CD14-positive monocyte (primary cell): ENCODE data around the gene HOXD1. TPM values are rescaled to one million over a fixed set of nuclear protein-coding genes. Genes with fewer than 3 reads are reported as not detected.

Source experiments
- DNase-seq, 3 donors: peaks; one replicate each; pipeline ENCODE4 v3.0.0-alpha.2; 2011 to 2022
- H2AFZ ChIP-seq: 2 replicates; pipeline ENCODE4 v1.6.0; 2012; ENCODE audit warnings: mild to moderate bottlenecking, low read depth, low read length, inconsistent platforms; ENCODE audit not compliant: insufficient read depth, poor library complexity, severe bottlenecking
- H3K27ac ChIP-seq, 2 donors: 1 replicate in 1 of 2; 2 replicates in 1 of 2; pipeline ENCODE4 v1.5.1; 2012 to 2013; ENCODE audit warnings: low read length in 2 of 2, control low read depth in 1 of 2, inconsistent platforms in 1 of 2, low read depth in 1 of 2, mild to moderate bottlenecking in 1 of 2
- H3K27me3 ChIP-seq, 2 donors: one replicate each; pipeline versions ENCODE4 v1.6.0 to v1.6.1; 2011 to 2013; ENCODE audit warnings: low read length in 2 of 2; ENCODE audit not compliant: control insufficient read depth in 2 of 2, insufficient read depth in 2 of 2
- H3K36me3 ChIP-seq, 2 donors: replicated peaks in 1 of 2; 1 replicate in 1 of 2; 2 replicates in 1 of 2; pipeline versions ENCODE4 v1.5.1 to v1.6.1; 2012 to 2013; ENCODE audit warnings: low read length in 2 of 2, control low read depth in 1 of 2, inconsistent platforms in 1 of 2, mild to moderate bottlenecking in 1 of 2; ENCODE audit not compliant: insufficient read depth in 2 of 2, control insufficient read depth in 1 of 2
- H3K4me1 ChIP-seq, 2 donors: 1 replicate in 1 of 2; 2 replicates in 1 of 2; pipeline versions ENCODE4 v1.5.1 to v1.6.1; 2012 to 2013; ENCODE audit warnings: low read length in 2 of 2, control low read depth in 1 of 2, inconsistent platforms in 1 of 2, mild to moderate bottlenecking in 1 of 2, moderate library complexity in 1 of 2; ENCODE audit not compliant: insufficient read depth in 2 of 2, control insufficient read depth in 1 of 2
- H3K4me2 ChIP-seq: replicated peaks from 2 replicates; pipeline ENCODE3; 2012; ENCODE audit warnings: low read length, moderate library complexity, mild to moderate bottlenecking; ENCODE audit not compliant: poor library complexity, severe bottlenecking; ENCODE audit errors: extremely low read depth
- H3K4me3 ChIP-seq, 3 experiments: fragments of 200-600 bp in 1 of 3; sonication (generic) in 1 of 3; replicated peaks in 1 of 3; 1 replicate in 2 of 3; 2 replicates in 1 of 3; pipeline ENCODE4 v1.5.1; 2011 to 2013; ENCODE audit warnings: low read length in 3 of 3, mild to moderate bottlenecking in 3 of 3, control low read depth in 2 of 3, low read depth in 2 of 3, inconsistent platforms in 1 of 3, moderate library complexity in 1 of 3
- H3K79me2 ChIP-seq: 2 replicates; pipeline ENCODE4 v1.6.0; 2012; ENCODE audit warnings: mild to moderate bottlenecking, control low read depth, inconsistent platforms, low read length, moderate library complexity; ENCODE audit not compliant: insufficient read depth
- H3K9ac ChIP-seq: 2 replicates; pipeline ENCODE4 v1.6.0; 2017; ENCODE audit warnings: low read length, mild to moderate bottlenecking; ENCODE audit not compliant: insufficient read depth, poor library complexity, severe bottlenecking
- H3K9me3 ChIP-seq, 2 donors: replicated peaks in 1 of 2; 1 replicate in 1 of 2; 2 replicates in 1 of 2; pipeline versions ENCODE4 v1.5.1 to v1.6.1; 2012 to 2013; ENCODE audit warnings: low read length in 2 of 2, control low read depth in 1 of 2; ENCODE audit not compliant: control insufficient read depth in 1 of 2, insufficient read depth in 1 of 2
- H4K20me1 ChIP-seq: 2 replicates; pipeline ENCODE4 v1.6.0; 2012; ENCODE audit warnings: mild to moderate bottlenecking, low read length, control low read depth, moderate library complexity; ENCODE audit not compliant: insufficient read depth
- H3K27ac Mint-ChIP-seq, 7 donors: one replicate each; pipeline ENCODE4 v1.8.0; 2020; ENCODE audit warnings: mild to moderate bottlenecking in 7 of 7, mixed read lengths in 7 of 7, moderate library complexity in 6 of 7, inconsistent platforms in 2 of 7
- H3K27me3 Mint-ChIP-seq, 3 donors: one replicate each; pipeline ENCODE4 v1.8.0; 2021 to 2022; ENCODE audit warnings: low read depth in 3 of 3, mild to moderate bottlenecking in 3 of 3, mixed read lengths in 3 of 3, moderate library complexity in 3 of 3, inconsistent platforms in 1 of 3
- H3K36me3 Mint-ChIP-seq, 2 donors: one replicate each; pipeline ENCODE4 v1.8.0; 2020; ENCODE audit warnings: mixed read lengths in 2 of 2, inconsistent platforms in 1 of 2, mild to moderate bottlenecking in 1 of 2
- H3K4me1 Mint-ChIP-seq: one replicate; pipeline ENCODE4 v1.8.0; 2020; ENCODE audit warnings: mild to moderate bottlenecking, mixed read lengths
- H3K4me3 Mint-ChIP-seq, 2 donors: one replicate each; pipeline ENCODE4 v1.8.0; 2020; ENCODE audit warnings: mild to moderate bottlenecking in 2 of 2, mixed read lengths in 2 of 2, moderate library complexity in 1 of 2
- H3K9me3 Mint-ChIP-seq, 7 donors: one replicate each; pipeline ENCODE4 v1.8.0; 2020 to 2022; ENCODE audit warnings: mixed read lengths in 7 of 7, mild to moderate bottlenecking in 6 of 7, moderate library complexity in 6 of 7, inconsistent platforms in 2 of 7
- CTCF ChIP-seq: fragments of 200-600 bp; IDR thresholded peaks from one replicate; pipeline ENCODE4 v1.8.0; 2022; ENCODE audit warnings: antibody characterized with exemption, mild to moderate bottlenecking
- WGBS: methylation state at CpG from one replicate; pipeline ENCODE4 v1.1.5; 2013; ENCODE audit warnings: missing lambda C conversion rate; ENCODE audit not compliant: insufficient coverage; 5-methylcytosine and 5-hydroxymethylcytosine counted together
- intact Hi-C, 2 donors: fragments of 100-400 bp; cut with micrococcal nuclease; formaldehyde crosslinking; loops; one replicate each; pipeline versions ENCODE4 v1.15.0 to v1.15.1; 2023
- polyA plus RNA-seq, 3 donors: library from polyadenylated mRNA; depleted of rRNA in 1 of 3; unstranded in 2 of 3; stranded (reverse) in 1 of 3; fragments of 300-500 nt in 2 of 3; fragments of >200 nt in 1 of 3; fragmentation: Illumina TruSeq in 2 of 3; gene quantifications; 1 replicate in 2 of 3; 2 replicates in 1 of 3; pipeline ENCODE4 v1.2.3, GENCODE V29; 2012 to 2021

HOXD1 gene
- polyA plus RNA-seq, 3 donors, result not detected

- H4K20me1 ChIP-seq, result no peaks in the 10 kb centered on the region
- no peaks in the 10 kb centered on the region for H3K79me2 ChIP-seq
- no peak for TF ChIP-seq CTCF
- Mint-ChIP-seq H3K9me3 (peaks cover 0 to 34% (median 26%) of the 10 kb centered on the region in 7 donors), H3K4me1 (peaks cover 31% of the 10 kb centered on the region), H3K36me3 (peaks cover 0 to 10% of the 10 kb centered on the region in 2 donors), H3K27ac (no peak overlapping the region), H3K27me3 (peaks cover 93 to 100% (median 93%) of the 10 kb centered on the region in 3 donors), H3K4me3 (peak overlapping the region in 1 of 2 donors; percentile 87)
- no peak overlapping the region for H2AFZ ChIP-seq
- H3K9ac ChIP-seq, result no peak overlapping the region
- H3K27ac ChIP-seq, result no peak overlapping the region
- no peaks in the 10 kb centered on the region for H3K36me3 ChIP-seq
- H3K9me3 ChIP-seq, result peaks cover 7 to 42% of the 10 kb centered on the region in 2 donors
- H3K4me1 ChIP-seq, result peaks cover 17 to 19% of the 10 kb centered on the region in 2 donors
- 17% methylated on average over 19 of the region's 41 CpGs for WGBS
- intact Hi-C loops, result loop anchor here in 1 of 2 donors (5.0 kb wide), 1 partner anchor 317 kb away; no protein-coding TSS in a partner anchor
- H3K4me3 ChIP-seq, result peak overlapping the region in 1 of 3 experiments; percentile 51
- peak overlapping the region; percentile 65 for H3K4me2 ChIP-seq
- H3K27me3 ChIP-seq, result peaks cover 93 to 96% of the 10 kb centered on the region in 2 donors
- DNase-seq, result no peak
These were observed 48.6 kb upstream of the HOXD1 start for GRCh38 chr2:176139661-176140512.

- H3K4me1 Mint-ChIP-seq, result peaks cover 28% of the 10 kb centered on the region
- peaks cover 0 to 6% of the 10 kb centered on the region in 2 donors for H3K36me3 Mint-ChIP-seq
- H3K4me3 ChIP-seq, result peak overlapping the region in 1 of 3 experiments; percentile 51
- peak in 2 of 3 donors; percentile 14 to 38 for DNase-seq
- H3K27me3 ChIP-seq, result peaks cover 93 to 96% of the 10 kb centered on the region in 2 donors
- H4K20me1 ChIP-seq, result no peaks in the 10 kb centered on the region
- H3K4me1 ChIP-seq, result peaks cover 17 to 19% of the 10 kb centered on the region in 2 donors
- H3K9me3 Mint-ChIP-seq, result peaks cover 0 to 29% (median 19%) of the 10 kb centered on the region in 7 donors
- no peak overlapping the region for H3K9ac ChIP-seq
- H3K27ac ChIP-seq, result no peak overlapping the region
- peak overlapping the region; percentile 43 to 87 for H3K4me3 Mint-ChIP-seq
- H3K27me3 Mint-ChIP-seq, result peaks cover 92 to 100% (median 93%) of the 10 kb centered on the region in 3 donors
- no peaks in the 10 kb centered on the region for H3K36me3 ChIP-seq
- peak overlapping the region in 1 of 7 donors; percentile 57 for H3K27ac Mint-ChIP-seq
- intact Hi-C loops, result loop anchor here in 1 of 2 donors (5.0 kb wide), 1 partner anchor 317 kb away; no protein-coding TSS in a partner anchor
- no peaks in the 10 kb centered on the region for H3K79me2 ChIP-seq
- no peak overlapping the region for H2AFZ ChIP-seq
- TF ChIP-seq CTCF, result peak; percentile 84
- peak overlapping the region; percentile 65 for H3K4me2 ChIP-seq
- peaks cover 7 to 40% of the 10 kb centered on the region in 2 donors for H3K9me3 ChIP-seq
- 7% methylated on average over 48 of the region's 48 CpGs for WGBS
These were observed 47.8 kb upstream of the HOXD1 start for GRCh38 chr2:176140513-176141317.
